Stimulated activated CD4-positive, alpha-beta T cell treated with anti-CD3 and anti-CD28 coated beads, Interleukin-1b, Interleukin-23, amount 100 ng/mL, for 24 hours (primary cell): ENCODE results near the gene MED17.
"Not testable (repeated sequence)": the region's sequence is repeated elsewhere in the genome, so short reads cannot be mapped to it uniquely, and the experiment has no call there.

Source experiments
- DNase-seq, 4 experiments: peaks; one replicate each; pipeline ENCODE4 v3.0.0-alpha.2; 2020; ENCODE audit warnings: low read depth in 4 of 4, low spot score in 1 of 4

The MED17 gene

DNA sequence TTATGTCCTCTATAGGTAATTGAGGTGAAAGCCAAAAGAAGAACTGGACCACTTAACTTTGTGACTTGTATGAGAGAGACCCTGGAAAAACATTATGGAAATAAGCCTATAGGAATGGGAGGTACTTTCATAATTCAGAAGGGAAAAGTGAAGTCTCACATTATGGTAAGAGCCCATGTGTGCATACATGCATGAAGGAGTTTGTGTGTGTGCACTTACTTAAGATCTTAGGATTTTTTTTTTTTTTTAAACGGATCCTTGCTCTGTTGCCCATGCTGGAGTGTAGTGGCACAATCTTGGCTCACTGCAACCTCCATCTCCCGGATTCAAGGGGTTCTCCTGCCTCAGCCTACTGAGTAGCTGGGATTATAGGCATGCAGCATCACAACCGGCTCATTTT lies 26.8 kb upstream of the MED17 start:
- DNase-seq, result no peak

DNA sequence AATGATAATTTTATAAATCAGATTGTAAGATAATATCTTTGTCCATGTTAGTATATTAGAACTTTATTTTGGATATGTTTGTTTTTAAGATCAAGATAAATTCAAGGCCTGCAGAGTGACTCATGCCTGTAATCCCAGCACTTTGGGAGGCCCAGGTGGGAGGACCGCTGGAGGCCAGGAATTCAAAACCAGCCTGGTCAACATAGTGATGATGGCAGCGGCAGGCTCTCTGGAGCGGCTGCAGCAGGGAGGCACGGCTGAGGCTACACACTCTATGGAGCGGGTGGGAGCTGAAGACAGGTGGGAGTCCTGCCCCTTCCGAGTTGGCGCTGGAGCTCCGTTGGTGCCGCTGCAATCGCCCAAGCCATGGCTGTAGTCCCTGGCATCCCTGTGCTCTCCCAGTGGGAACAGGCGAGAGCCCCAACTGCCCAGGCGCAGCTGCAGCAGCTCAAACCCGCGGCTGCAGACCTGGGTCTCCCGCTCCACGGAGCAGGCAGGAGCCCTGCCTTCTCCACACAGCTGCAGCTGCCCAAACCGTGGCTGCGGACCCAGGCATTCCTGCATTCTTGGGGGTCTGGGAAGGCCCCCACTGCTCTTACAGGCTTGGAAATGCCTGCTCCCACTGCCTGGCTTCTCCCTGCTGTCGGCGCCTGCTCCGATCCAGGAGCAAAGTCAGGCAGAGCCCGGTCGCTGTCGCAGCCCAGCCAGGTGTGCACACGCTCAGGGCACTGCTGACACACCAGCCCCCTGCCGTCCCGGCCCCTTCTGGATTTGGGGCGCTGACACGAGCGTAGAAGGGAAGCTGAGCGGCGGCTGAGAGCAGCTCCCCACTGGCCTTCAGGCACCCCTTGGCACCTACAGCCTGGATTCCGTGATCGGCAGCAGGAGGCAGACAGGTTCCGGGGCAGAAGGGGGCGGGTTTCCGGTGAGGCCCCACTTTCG lies 25.9 kb upstream of the MED17 start:
- no peak for DNase-seq

DNA sequence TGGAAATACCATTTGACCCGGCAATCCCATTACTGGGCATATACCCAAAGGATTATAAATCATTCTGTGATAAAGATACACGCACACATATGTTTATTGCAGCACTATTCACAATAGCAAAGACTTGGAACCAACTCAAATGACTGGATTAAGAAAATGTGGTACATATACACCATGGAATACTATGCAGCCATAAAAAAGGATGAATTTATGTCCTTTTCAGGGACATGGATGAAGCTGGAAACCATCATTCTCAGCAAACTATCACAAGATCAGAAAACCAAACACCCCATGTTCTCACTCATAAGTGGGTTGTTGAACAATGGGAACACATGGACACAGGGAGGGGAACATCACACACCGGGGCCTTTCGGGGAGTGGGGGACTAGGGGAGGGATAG lies 25.0 kb upstream of the MED17 start:
- DNase-seq, result not testable (repeated sequence)

DNA sequence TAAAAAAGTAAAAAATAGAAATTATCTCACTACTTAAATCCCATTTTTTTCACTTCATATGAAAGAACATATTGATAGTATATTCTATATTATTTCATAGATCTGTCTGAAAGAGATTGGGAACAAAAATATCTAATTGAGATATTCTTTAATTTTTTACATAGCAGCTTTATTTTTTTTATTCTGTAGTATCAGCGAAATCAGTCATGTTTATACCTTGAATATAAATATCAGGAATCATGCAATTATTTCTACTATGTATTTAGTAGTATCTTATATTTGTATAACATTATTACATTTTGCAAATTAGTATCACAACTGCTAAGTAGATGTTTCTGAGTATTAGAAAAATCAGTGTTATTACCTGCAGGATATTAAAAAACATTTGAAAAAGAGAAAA lies 22.2 kb upstream of the MED17 start:
- no peak for DNase-seq

DNA sequence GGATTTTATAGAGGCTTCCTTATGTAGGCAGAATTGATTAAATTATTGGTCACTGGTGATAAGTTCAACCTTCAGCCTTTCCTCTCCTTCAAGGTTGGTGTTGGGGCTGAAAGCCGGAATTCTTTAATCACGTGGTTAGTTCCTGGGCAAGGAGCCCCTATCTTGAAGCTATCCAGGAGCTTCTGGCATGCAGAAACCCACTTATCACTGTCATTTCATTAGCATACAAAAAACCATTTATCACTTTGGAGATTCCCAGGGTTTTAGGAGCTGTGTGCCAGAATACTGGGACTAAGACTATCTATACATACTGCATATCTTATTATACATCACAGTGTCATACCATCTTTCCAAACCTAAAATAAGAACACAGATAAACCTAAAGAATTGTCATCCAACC lies 18.5 kb upstream of the MED17 start:
- DNase-seq, result no peak

DNA sequence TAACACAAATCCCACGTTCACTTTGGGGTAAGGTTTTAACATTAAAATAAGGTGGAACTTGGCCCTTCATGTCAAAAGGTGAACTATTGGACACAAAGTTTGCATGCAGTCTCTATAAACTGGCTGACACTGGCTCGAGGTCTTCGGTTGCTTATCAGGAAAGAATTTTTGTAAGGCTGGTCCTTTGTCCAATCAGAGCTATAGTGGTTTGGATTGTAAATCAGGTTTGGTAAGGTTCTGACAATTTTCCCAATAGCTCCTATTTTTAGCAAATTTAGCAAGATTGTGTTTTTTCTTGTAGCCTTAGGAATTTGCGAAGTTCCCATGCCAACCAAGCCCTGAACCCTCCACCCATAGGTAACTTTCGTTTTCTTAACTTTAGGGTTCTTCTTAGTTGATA lies 17.6 kb upstream of the MED17 start:
- no peak for DNase-seq

DNA sequence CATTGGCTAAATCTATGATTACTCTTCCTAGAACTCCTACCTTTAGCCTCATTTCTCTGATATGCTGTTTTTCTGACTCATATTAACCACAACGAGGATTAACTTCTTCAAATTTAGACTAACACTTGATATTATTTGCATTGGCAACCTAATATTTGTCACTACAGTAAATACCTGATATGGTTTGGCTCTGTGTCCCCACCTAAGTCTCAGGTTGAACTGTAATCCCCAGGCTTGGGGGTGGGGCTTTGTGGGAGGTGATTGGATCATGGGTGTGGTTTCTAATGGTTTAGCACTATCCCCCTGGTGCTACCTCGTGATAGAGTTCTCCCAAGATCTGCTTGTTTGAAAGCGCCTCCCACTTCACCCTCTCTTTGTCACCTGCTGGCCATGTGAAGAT lies 17.1 kb upstream of the MED17 start:
- no peak for DNase-seq

DNA sequence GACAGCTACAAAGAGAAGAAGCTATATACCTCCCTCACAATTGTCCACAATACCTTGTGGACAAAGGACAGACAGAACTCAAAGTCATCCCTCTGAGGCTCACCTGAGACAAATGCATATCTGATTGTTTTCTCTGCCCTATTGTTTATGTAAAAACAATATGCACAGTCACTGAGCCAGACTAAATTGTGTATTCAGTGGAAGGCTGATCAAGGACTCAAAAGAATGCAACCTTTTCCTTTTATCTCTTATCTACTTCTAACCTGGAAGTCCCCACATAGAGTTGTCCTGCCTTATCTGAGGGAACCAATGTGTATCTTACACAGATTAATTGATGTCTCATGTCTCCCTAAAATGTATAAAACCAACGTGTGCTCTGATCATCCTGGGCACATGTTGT lies 13.9 kb upstream of the MED17 start:
- no peak for DNase-seq

DNA sequence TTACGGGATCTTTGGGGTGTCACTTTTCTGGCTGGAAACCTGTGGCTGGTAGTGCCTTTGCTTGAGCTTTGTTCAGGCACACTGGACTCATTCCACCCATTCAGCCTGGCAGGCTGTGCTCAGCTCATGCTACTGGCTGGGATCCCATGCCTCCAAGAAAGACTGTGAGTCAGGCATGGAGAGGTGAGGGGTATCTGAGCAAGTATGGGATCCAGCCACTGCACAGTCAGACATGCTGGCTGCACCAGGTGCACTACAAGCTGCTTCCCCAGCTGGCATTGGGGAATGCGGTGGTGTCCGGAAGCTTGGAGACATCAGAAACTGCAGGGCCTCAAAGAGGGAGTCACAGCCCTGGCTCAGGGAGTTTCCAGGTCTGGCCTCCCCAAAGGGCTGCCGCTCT lies 12.0 kb upstream of the MED17 start:
- no peak for DNase-seq

DNA sequence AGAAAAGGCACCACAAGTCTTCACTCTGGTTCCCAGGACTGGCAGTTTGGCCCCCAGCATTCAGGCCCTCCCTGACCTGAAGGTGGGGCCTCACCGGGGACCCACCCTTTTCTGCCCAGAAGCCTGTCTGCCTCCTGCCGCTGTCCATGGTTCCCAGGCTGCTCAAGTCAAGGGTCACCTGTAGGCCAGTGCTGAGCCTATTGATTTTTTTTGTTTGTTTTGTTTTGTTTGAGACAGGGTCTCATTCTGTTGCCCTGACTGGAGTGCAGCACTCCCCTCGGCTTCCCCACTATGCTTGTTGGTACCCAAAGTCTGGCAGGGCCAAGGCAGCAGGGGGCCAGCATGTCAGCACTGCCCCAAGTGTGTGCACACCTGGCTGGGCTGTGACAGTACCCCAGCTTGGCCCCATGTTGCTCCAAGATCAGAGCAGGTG lies 11.0 kb upstream of the MED17 start:
- no peak for DNase-seq

DNA sequence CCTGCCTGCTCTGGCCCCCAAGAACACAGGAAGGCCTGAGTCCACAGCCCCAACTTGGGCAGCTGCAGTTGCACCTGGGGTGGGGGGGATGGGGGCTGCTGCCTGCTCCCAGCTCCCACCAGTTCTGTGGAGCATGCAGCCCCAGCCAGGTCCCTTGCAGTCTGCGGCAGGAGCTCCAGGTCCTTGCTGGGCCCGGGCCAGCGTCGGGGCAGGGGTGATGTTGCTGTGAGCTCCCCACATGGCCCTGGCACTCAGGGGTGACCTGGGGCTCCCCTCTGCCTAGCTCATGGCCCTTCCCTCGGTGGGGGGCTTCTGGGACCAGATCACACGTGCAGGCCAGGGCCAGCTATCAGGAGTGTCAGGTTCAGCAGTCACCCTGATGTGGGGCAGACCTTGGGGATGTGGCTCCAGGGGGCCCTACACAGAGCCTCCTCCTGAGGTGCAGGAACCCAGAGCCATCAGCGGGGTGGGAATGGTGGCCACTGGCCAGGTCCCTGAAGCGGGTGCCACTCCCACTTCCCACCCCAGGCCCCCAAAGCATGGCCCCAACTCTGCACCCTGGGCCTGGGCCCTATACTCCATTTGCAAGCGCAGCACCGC lies 10.4 kb upstream of the MED17 start:
- no peak for DNase-seq

DNA sequence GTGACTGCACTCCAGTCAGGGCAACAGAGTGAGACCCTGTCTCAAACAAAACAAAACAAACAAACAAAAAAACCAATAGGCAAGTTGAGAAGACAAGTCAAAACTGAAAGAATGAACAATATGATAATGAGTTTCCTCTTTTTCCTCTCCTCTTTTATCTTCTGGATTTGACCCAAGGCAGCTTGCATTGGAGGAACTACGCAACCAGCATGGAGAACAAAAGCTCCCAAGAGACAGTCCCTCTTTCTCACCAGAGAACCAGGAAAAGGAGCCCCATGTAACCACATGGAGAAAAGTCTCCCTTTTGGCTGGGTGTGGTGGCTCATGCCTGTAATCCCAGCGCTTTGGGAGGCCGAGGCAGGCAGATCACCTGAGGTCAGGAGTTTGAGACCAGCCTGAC lies 9.5 kb upstream of the MED17 start:
- DNase-seq, result not testable (repeated sequence)

DNA sequence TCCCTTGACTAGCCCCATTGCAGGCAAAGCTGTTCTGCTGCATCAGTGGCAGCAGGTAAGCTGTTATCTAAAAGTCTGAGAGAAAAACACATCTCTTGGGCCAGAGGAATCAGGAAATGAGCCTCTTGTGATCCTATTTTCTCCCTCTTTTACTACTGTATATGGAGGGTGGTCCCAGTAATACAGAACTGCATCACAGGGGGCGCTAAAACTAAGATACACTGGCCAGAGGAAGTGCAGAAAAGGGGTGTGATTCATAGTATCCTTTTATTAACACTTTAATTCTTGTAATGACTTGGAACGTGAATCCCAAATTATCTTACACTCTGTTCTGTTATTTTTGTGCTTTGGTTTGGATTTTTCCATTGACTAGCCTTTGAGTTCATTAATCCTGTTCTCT lies 8.8 kb upstream of the MED17 start:
- DNase-seq, result no peak

DNA sequence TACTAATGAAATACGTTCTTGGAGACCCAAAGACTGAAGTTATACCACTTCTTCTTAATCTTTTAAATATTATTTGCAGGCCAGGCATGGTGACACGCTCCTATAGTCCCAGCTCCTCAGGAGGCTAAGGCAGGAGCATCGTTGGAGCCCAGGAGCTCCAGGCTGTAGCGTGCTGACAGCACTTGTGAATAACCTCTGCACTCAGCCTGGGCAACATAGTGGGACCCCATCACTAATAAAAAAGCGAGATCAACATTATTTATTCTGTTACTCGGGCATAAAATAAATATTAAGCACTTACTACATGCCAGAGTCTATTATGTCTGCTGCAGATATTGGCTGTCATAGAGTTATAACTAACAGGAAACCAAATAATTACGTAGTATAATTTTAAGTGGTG lies 720 bp upstream of the MED17 start:
- no peak for DNase-seq

DNA sequence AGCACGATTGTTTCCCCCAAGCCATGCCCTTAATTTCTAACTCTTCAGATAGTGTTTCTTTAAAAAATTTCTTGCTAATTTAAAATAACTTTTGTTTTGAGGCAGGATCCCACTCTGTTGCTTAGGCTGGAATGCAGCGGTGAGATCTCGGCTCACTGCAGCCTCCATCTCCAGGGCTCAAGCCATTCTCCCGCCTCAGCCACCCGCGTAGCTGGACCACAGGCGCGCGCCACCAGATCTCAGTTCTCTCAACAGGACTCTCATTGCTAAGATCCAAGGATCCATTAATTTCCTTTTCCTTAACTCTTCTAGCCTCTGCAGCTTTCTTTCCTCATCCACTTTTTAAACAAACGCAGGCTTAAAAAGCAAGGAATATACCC lies 327 bp upstream of the MED17 start:
- no peak for DNase-seq

DNA sequence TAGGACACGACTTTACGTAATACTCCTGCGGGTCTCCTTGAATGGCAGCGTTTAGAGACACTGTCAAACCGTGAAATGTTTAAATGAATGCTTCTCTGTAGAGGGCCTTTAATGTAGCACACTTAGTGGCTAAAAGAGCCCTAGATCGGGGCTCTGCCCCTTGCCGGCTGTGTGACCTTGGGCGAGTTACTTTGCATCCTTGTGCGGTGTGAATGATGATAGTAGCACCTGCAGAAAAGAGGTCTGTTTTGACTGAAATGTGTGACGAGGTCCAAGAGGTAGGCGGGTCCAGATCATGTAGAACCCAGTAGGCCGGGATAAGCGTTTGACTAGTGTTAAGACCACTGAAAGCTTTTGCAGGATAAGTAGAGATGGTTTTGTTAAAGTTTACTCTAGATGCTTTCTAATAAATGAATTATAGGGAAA lies 866 bp downstream of the MED17 start:
- DNase-seq, result no peak

DNA sequence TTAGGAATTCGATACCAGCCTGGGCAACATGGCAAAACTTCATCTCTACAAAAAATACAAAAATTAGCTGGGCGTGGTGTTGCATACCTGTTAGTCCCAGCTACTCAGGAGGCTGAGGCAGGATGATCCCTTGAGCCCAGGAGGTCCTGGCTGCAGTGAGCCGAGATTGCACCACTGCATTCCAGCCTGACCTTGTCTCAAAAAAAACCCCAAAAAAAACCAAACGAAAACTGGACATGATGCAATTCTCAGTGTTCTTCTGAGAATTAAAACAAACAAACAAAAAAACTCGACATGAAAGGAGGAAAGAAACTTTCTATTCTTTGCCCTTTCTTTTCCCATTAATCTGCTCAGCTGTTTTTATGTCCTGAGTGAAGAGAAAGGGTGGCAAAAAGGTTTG lies 7.4 kb downstream of the MED17 start:
- DNase-seq, result no peak

DNA sequence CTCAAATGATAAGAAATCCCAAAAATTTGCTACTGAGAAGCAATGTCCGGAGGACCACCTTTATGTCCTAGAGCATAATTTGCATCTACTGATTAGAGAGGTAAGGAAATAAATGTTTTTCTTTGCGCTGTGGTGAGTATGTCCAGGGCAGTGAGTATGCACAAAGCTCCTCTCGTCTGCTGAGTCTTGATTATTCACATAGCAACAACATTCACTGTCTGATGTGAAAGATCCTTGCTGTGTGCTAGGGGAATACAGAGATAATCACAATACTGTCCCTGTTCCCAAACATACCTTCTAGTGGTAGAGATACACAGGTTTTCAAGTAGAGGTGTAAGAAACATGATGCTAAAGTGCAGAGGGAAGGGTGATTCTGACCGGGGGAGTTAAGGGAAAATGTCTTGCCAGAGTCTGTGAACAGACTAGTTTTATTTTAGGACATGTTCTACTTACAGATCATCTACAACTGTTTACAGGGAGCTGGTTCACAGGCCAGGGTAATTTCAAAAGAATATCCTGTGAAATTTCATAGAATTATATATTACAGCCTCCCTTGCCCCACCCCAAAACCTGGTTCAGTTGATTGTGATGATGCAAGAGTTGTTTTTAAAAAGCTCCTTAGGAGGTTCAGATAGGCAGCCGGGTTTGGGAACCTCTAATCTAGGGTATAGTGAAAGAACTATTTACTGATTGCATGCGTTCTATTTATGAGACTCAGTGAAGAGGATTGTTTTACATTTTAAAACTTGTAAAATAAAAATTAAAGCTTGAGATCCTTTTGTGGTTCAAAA lies 12.6 kb downstream of the MED17 start:
- no peak for DNase-seq

DNA sequence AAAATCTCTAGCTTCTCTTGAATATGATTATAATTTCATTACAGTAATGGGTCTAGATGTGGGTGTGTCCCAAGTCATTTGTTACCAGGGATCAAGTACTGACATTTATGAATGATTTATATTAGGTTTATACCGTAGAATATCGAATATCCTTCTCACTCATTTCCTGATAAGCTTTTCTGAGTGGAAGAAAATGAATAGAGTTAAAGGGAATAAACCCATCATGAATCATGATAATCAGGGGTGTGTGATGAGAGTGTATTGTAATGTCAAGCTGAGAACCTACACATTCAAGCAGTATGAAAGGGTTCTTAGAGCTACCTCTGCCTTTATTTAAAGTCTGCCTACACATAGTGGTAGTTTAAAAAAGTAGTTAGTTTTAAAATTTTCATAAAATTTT lies 17.3 kb downstream of the MED17 start:
- no peak for DNase-seq

DNA sequence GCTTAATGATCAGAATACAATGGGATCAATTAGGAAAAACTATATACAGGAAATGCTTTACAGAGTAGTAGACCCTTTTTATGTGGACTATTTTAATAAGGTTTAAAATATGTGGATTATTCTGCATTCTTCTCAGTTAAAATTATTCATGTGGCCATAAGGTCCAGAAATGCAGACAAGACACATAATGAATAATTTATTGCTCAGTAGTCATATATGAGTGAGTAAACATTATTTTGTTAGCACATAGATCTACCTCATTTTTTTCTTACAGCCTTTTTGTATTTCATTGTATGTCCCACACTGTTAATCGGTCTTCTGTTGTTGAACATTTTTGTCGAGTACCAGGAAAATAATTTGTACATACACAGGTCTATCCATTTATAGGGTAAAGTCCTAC lies 20.8 kb downstream of the MED17 start:
- no peak for DNase-seq

DNA sequence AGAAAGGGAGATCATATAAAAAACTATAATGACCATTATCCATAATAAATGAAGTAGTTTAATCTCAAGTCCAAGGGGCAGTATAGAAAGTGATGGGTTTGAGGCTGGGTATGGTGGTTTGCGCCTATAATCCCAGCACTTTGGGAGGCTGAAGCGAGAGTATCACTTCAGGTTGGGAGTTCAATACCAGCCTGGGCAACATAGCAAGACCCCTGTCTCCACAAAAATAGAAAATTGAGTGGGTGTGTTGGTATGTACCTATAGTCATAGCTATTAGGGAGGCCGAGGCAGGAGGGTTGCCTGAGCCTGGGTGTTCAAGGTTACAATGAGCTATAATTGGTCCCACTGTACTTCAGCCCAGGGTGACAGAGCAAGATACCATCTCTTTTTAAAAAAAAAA lies 23.9 kb downstream of the MED17 start:
- no peak for DNase-seq

DNA sequence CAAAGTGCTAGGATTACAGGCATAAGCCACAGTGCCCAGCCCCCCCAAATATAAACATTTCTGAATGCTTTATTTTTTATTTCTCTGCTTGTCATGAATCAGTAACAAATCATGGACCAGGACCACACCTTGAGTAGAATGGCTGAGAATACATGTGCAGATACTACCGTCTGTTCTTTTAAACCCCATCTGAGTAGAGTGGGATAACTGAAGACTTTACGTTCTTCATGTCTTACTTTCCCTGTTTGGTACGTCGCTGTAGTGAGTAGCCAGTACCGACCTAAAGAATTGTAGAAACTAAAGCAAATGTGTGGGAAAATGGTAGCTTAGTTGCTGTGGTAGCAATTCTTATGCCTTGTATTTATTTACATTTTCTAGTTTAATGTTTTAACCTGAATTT lies 29.9 kb downstream of the MED17 start:
- no peak for DNase-seq
